GM13976 (cell line): ENCODE measurements around the gene PSTK.

Experiments
- DNase-seq: peaks from one replicate; pipeline ENCODE4 v3.0.0; 2012; ENCODE audit warnings: low spot score
- in situ Hi-C: fragments of 300-500 bp; cut with MboI; formaldehyde crosslinking; loops from one replicate; pipeline ENCODE4 v1.12.0; 2022; ENCODE audit warnings: low sequenced_read_pairs, mixed read lengths, inconsistent platforms; ENCODE audit not compliant: unreplicated experiment
- TF ChIP-seq, protein P1 (sequence below): IDR thresholded peaks from 2 replicates; pipeline ENCODE4 v1.5.1; 2012; ENCODE audit warnings: borderline replicate concordance, mild to moderate bottlenecking; ENCODE audit not compliant: insufficient read depth; ENCODE audit errors: extremely low read depth, missing control alignments, control extremely low read depth

PSTK gene

DNA sequence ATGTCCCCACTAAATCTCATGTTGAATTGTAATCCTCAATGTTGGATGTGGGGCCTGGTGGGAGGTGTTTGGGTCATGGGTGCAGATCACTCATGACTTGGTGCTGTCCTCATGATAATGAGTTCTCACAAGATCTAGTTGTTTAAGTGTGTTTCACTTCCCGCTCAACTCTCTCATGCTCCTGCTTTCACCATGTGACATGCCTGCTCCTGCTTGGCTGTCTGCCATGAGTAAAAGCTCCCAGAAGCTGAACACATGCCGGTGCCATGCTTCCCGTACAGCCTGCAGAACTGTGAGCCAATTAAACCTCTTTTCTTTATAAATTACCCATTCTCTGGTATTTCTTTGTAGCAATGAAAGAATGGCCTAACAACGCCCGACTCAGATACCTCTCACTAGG, 6.2 kb upstream of the PSTK start:
- in situ Hi-C loops, result no loop called here
- DNase-seq, result no peak

DNA sequence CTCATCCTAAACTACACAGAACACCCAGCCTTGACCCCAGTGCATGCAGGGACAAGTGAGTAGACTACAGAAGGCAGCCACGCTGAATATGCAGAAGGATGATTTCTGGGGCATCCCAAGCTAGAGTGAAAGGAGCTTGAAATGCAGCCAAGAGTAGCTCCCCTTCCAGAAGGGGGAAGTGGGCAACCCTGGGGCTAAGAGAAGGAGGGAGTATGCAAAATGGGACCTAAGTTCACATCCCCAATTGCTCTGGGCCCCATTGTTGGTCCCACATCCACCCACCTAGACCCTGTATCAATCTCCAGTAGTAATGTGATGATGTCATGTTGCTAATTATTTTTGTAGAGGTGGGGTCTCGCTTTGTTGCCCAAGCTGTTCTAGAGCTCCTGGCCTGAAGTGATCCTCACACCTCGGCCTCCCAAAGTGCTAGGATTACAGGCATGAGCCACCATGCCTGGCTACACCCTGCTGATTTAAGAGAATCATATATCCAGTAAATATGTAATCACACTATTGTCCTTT, 5.6 kb upstream of the PSTK start:
- in situ Hi-C loops, result no loop called here
- TF ChIP-seq, protein P1, sequence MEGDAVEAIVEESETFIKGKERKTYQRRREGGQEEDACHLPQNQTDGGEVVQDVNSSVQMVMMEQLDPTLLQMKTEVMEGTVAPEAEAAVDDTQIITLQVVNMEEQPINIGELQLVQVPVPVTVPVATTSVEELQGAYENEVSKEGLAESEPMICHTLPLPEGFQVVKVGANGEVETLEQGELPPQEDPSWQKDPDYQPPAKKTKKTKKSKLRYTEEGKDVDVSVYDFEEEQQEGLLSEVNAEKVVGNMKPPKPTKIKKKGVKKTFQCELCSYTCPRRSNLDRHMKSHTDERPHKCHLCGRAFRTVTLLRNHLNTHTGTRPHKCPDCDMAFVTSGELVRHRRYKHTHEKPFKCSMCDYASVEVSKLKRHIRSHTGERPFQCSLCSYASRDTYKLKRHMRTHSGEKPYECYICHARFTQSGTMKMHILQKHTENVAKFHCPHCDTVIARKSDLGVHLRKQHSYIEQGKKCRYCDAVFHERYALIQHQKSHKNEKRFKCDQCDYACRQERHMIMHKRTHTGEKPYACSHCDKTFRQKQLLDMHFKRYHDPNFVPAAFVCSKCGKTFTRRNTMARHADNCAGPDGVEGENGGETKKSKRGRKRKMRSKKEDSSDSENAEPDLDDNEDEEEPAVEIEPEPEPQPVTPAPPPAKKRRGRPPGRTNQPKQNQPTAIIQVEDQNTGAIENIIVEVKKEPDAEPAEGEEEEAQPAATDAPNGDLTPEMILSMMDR, result no peak
- no peak for DNase-seq

More for the DNA sequence above, 6.2 kb upstream of the PSTK start:
- TF ChIP-seq, protein P1, result no peak

DNA sequence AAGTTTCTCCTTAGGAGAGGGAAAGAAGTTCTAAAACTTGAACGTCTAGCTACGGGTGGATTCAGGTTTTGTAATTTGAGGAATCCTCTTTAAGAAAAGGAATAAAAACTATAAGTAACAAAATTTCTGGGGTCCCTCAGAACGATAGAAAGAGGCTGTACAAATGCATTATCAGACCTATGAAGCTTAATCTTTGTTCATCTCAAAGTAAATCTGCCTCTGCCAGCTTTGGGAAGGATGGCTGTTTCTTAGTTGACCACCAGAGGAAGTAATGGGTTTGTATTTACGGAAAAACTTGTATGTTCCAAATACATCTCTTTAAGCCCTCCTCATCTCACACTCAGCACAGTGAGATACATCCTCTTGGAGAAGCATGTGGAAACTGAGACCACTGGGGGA, 864 bp downstream of the PSTK start:
- TF ChIP-seq, protein P1, result peak; percentile 9
- DNase-seq, result peak; percentile 37
- in situ Hi-C loops, result no loop called here

DNA sequence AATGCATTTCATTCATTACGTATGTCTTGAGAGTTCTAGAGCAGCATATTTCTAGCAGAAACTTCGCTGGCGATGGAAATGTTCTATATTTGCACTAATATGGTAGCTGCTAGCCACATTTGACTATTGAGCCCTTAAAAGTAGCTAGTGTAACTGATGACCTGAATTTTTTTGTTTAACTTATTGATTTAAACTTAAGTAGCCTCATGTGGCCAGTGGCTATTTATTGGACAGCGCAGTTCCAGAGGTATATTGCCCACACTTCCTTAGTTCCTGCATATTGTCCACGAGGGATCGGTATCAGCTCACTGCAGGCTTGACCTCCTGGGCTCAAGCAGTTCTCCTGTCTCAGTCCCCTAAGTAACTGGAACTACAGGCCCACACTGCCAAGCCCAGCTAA, 3.7 kb downstream of the PSTK start:
- no peak for DNase-seq
- in situ Hi-C loops, result no loop called here
- TF ChIP-seq, protein P1, result no peak

DNA sequence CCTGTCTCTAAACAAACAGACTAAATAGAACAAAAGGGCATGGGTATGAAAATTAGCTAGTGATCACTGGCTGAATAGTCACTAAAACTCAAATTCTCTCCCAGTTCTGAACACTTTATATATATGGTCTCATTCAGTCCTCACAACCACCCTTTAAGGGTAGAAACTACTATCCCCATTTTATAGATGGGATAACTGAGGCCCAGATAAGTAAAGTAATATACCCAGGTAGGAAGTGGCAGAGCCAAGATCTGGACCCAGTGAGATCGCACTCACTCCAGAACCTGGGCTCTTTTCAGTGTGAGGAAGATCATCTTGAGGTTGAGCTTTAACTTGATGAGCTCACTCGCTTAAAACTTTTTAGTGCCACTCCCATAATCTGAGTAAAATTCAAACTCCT, 4.5 kb downstream of the PSTK start:
- in situ Hi-C loops, result no loop called here
- DNase-seq, result no peak
- TF ChIP-seq, protein P1, result no peak

DNA sequence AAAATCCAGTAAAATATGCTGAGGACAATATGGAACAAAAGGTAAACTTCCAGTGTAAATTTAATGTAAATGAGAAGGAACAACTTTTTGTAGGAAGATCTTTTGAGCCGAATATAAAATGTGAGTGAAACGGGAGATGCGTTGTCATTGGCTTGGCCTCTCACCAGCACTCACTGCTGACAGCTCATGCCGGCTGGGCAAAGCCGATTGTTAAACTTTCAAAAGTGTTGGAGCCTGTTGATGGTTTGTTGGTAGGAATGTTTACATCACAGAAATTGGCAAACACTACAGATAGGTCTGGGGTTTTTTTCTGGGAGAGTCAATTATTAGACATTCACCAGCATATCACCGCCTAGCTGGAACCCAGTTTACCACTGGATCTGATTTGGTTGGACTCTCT, 6.1 kb downstream of the PSTK start:
- no peak for DNase-seq
- in situ Hi-C loops, result no loop called here
- TF ChIP-seq, protein P1, result no peak

DNA sequence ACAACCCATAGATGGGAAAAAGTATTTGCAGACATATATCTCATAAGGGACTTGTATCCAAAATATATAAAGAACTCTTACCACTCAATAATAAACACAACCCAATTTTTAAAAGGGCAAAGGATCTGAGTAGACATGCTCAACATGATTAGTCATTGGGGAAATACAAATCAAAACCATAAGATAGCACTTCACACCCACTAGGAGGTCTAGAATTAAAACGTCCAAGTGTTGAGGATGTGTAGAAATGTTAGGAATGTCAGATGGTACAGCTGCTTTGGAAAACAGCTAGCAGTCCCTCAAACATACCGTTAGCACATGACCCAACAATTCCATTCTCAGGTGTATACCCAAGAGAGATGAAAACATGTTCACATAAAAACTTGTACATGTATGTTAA, 8.3 kb downstream of the PSTK start:
- in situ Hi-C loops, result no loop called here
- TF ChIP-seq, protein P1, result no peak
- no peak for DNase-seq
